A673 (cell line): ENCODE measurements around the gene HPDL. TPM values are rescaled to one million over a fixed set of nuclear protein-coding genes. Genes with fewer than 3 reads are reported as not detected.

ENCODE experiments used
- BruUV-seq: library from RNA; stranded (reverse); fragments of 400-500 nt; replicated peaks from 2 replicates; lab custom pipeline; 2021; lab: Mats Ljungman, UMichigan
- CTCF ChIA-PET: fragments of 300-600 bp; sonication (Branson Sonifier 250); formaldehyde crosslinking; loops from one replicate; lab custom pipeline; 2022; ENCODE audit warnings: antibody characterized with exemption; lab: Charles Lee
- POLR2A ChIA-PET: fragments of 300-600 bp; sonication (Branson Sonifier 250); formaldehyde crosslinking; loops from one replicate; lab custom pipeline; 2022; ENCODE audit warnings: antibody characterized with exemption; ENCODE audit not compliant: low non-redundant PET; lab: Charles Lee
- DNase-seq: peaks from one replicate; pipeline ENCODE4 v3.0.0-alpha.2; 2015; ENCODE audit warnings: low spot score
- H3K27ac ChIP-seq: fragments of 200-600 bp; sonication (generic); 2 replicates; pipeline ENCODE4 v1.5.1; 2016; ENCODE audit warnings: mixed run types, low read depth, mild to moderate bottlenecking, mixed read lengths, antibody characterized with exemption, low read length; ENCODE audit not compliant: poor library complexity, severe bottlenecking
- H3K27me3 ChIP-seq: fragments of 200-600 bp; sonication (generic); replicated peaks from 2 replicates; pipeline ENCODE4 v1.6.1; 2017; ENCODE audit warnings: mixed run types, low read depth, mild to moderate bottlenecking, mixed read lengths, antibody characterized with exemption, low read length; ENCODE audit not compliant: insufficient read depth, poor library complexity
- H3K36me3 ChIP-seq: fragments of 200-600 bp; sonication (generic); 2 replicates; pipeline ENCODE4 v1.6.1; 2016; ENCODE audit warnings: mixed run types, mild to moderate bottlenecking, mixed read lengths, antibody characterized with exemption, low read length; ENCODE audit not compliant: insufficient read depth, poor library complexity, severe bottlenecking
- H3K4me1 ChIP-seq: fragments of 200-600 bp; sonication (generic); 2 replicates; pipeline ENCODE4 v1.6.1; 2017; ENCODE audit warnings: mixed run types, mild to moderate bottlenecking, mixed read lengths, antibody characterized with exemption, low read length; ENCODE audit not compliant: insufficient read depth, poor library complexity, severe bottlenecking
- H3K4me3 ChIP-seq: fragments of 200-600 bp; sonication (generic); 2 replicates; pipeline ENCODE4 v1.5.1; 2016; ENCODE audit warnings: low read depth, mixed run types, mild to moderate bottlenecking, mixed read lengths, low read length; ENCODE audit not compliant: poor library complexity, severe bottlenecking
- H3K9me3 ChIP-seq: fragments of 200-600 bp; sonication (generic); 2 replicates; pipeline ENCODE4 v1.6.1; 2016; ENCODE audit warnings: mixed run types, low read depth, mild to moderate bottlenecking, mixed read lengths, antibody characterized with exemption, low read length; ENCODE audit not compliant: poor library complexity, severe bottlenecking
- CTCF ChIP-seq: fragments of 300-800, 200-600 bp; sonication (generic); conservative IDR thresholded peaks from 2 replicates; pipeline ENCODE4 v1.5.1; 2017; ENCODE audit warnings: low read depth, mild to moderate bottlenecking, antibody characterized with exemption, low read length, moderate library complexity, mixed read lengths
- EZH2 ChIP-seq: fragments of 200-600 bp; sonication (generic); IDR thresholded peaks from 2 replicates; pipeline ENCODE4 v1.6.1; 2017; ENCODE audit warnings: borderline replicate concordance, low read depth, mild to moderate bottlenecking, mixed read lengths, antibody characterized with exemption, low read length; ENCODE audit not compliant: poor library complexity, severe bottlenecking
- intact Hi-C: fragments of 100-400 bp; cut with micrococcal nuclease; formaldehyde crosslinking; loops from one replicate; pipeline ENCODE4 v1.10.0; 2022; ENCODE audit not compliant: unreplicated experiment
- total RNA-seq: library from RNA; stranded (reverse); gene quantifications from 2 replicates; pipeline ENCODE4 v1.2.3, GENCODE V29; 2021

HPDL gene
- total RNA-seq, 1 experiment from 2014 or later, result 7.3 TPM

GRCh38 chr1:45373573-45373972, 46.9 kb downstream of the HPDL start:
- no peak for DNase-seq
- BruUV-seq, result no TSS peak
- no peak overlapping the region for H3K27ac ChIP-seq
- H3K9me3 ChIP-seq, result no peaks in the 10 kb centered on the region
- H3K27me3 ChIP-seq, result no peaks in the 10 kb centered on the region
- ChIA-PET CTCF (no interaction called here), POLR2A (no interaction called here)
- TF ChIP-seq EZH2, result no peak
- TF ChIP-seq CTCF, result no peak
- H3K4me3 ChIP-seq, result no peak overlapping the region
- H3K36me3 ChIP-seq, result no peaks in the 10 kb centered on the region
- intact Hi-C loops, result no loop called here
- peaks cover 5% of the 10 kb centered on the region for H3K4me1 ChIP-seq

- intact Hi-C loops, result no loop called here
- no peaks in the 10 kb centered on the region for H3K9me3 ChIP-seq
- no peaks in the 10 kb centered on the region for H3K36me3 ChIP-seq
- peaks cover 5% of the 10 kb centered on the region for H3K4me1 ChIP-seq
- no peak overlapping the region for H3K27ac ChIP-seq
- DNase-seq, result peak; percentile 11
- no peaks in the 10 kb centered on the region for H3K27me3 ChIP-seq
- BruUV-seq, result no TSS peak
- TF ChIP-seq CTCF (no peak), EZH2 (no peak)
- CTCF ChIA-PET, result no interaction called here
- no peak overlapping the region for H3K4me3 ChIP-seq
- POLR2A ChIA-PET, result interaction anchor here (0.7 kb wide), 1 partner anchor 98 kb away, joined by 4 read pairs; no protein-coding TSS in a partner anchor
Observed at GRCh38 chr1:45375104-45376090, 48.7 kb downstream of the HPDL start.

- Histone ChIP-seq H3K4me3 (no peak overlapping the region), H3K27ac (no peak overlapping the region), H3K27me3 (no peaks in the 10 kb centered on the region), H3K9me3 (no peaks in the 10 kb centered on the region), H3K36me3 (no peaks in the 10 kb centered on the region), H3K4me1 (peaks cover 5% of the 10 kb centered on the region)
- CTCF ChIA-PET, result interaction anchor here (0.5 kb wide), 1 partner anchor 75 kb away, joined by 3 read pairs; no protein-coding TSS in a partner anchor
- intact Hi-C loops, result no loop called here
- POLR2A ChIA-PET, result no interaction called here
- no peak for TF ChIP-seq EZH2
- no peak for TF ChIP-seq CTCF
- DNase-seq, result no peak
- BruUV-seq, result no TSS peak
Observed at GRCh38 chr1:45378184-45378583, 51.5 kb downstream of the HPDL start.

Other genes starting within 250 kb of the HPDL start
- gene ZSWIM5, start 120.3 kb upstream of the HPDL start, total RNA-seq, result 0.46 and 0.67 TPM in 2 replicates
- gene TOE1, start 13.3 kb downstream of the HPDL start, total RNA-seq, result 20.6 TPM in 2 replicates
- gene MUTYH, start 13.5 kb downstream of the HPDL start, total RNA-seq, result 26.7 and 26.8 TPM in 2 replicates
- gene TESK2, start 164.3 kb downstream of the HPDL start, total RNA-seq, result 0.75 and 2.7 TPM in 2 replicates
- 2.3 and 2.5 TPM in 2 replicates for gene CCDC163, start 173.2 kb downstream of the HPDL start, total RNA-seq
- gene MMACHC, start 173.4 kb downstream of the HPDL start, total RNA-seq, result 14.4 and 16.2 TPM in 2 replicates
- 947 and 1,108 TPM in 2 replicates for gene PRDX1, start 195.0 kb downstream of the HPDL start, total RNA-seq
- gene AKR1A1, start 223.9 kb downstream of the HPDL start, total RNA-seq, result 183 and 189 TPM in 2 replicates